Measurements from ENCODE around the gene TAL2.

TAL2 gene

DNA sequence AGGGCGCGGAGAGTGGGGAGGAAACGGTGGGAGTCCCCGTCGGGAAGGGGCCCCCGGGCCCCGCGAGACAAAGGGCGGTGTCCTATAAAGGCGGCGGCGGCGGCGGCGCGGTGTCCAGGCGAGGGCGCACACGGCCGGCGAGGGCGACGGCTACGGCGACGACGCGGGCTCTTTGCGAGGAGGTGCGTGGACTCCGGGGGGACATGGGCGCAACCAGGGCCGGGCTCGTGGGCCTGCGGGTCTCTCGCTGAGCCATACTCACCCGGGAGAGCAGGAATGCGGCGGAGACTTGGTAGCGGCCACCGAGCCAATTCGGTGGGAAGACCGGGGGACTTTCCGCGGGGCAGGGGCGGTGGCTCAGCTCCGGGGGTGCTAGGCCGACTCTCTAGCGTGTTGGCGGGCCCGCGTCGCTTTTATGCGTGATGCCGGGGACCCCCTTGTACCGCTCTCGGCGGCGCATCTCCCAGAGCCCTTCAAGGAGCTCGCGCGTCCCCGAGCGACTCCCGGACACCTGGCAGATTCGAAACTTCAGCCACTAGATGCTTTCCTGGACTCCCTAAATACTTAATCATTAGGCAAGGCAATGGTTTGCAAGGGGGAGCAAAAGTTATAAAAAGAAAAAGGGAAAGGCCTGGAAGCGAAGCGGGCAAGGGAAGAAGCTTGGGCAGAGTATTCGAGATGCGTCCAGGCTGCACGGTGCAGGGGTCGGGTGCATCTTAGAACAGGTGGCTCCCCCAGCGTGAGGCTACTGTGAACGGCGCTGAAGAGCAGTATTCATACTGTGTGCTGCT lies 5.9 kb upstream of the TAL2 start:
- TF ChIP-seq, protein P1, sequence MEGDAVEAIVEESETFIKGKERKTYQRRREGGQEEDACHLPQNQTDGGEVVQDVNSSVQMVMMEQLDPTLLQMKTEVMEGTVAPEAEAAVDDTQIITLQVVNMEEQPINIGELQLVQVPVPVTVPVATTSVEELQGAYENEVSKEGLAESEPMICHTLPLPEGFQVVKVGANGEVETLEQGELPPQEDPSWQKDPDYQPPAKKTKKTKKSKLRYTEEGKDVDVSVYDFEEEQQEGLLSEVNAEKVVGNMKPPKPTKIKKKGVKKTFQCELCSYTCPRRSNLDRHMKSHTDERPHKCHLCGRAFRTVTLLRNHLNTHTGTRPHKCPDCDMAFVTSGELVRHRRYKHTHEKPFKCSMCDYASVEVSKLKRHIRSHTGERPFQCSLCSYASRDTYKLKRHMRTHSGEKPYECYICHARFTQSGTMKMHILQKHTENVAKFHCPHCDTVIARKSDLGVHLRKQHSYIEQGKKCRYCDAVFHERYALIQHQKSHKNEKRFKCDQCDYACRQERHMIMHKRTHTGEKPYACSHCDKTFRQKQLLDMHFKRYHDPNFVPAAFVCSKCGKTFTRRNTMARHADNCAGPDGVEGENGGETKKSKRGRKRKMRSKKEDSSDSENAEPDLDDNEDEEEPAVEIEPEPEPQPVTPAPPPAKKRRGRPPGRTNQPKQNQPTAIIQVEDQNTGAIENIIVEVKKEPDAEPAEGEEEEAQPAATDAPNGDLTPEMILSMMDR (IDR thresholded peaks at IDR 0.05; ENCODE audit: control insufficient read depth, extremely low read depth, insufficient read depth): peak; percentile 74
- DNase-seq (ENCODE audit: low read depth): no peak
- peak overlapping the region; percentile 39 for H3K4me3 ChIP-seq (ENCODE audit: low read depth, low read length)

DNA sequence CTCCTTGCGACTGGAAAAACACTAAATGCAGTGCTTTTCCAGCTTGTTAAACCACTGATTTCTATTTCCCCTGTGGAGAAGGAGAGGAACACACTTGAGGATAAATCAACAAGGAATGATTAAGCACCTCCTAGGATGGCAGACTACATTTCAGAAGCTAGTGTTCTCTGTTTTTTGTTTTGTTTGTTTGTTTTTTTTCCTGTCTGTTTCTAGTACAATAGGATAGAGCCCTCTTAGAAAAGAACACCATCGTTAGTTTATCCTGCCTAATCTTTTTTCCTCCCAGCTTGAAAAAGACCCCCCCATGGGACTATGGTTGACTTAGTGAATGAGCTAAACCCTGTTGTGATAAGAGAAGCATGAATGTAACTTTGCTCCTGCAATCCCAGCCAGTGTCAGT lies 3.9 kb upstream of the TAL2 start:
- no peak overlapping the region for H3K4me3 ChIP-seq (ENCODE audit: low read depth, low read length)
- DNase-seq (ENCODE audit: low read depth): no peak
- TF ChIP-seq, protein P1 (IDR thresholded peaks at IDR 0.05; ENCODE audit: control insufficient read depth, extremely low read depth, insufficient read depth): no peak

DNA sequence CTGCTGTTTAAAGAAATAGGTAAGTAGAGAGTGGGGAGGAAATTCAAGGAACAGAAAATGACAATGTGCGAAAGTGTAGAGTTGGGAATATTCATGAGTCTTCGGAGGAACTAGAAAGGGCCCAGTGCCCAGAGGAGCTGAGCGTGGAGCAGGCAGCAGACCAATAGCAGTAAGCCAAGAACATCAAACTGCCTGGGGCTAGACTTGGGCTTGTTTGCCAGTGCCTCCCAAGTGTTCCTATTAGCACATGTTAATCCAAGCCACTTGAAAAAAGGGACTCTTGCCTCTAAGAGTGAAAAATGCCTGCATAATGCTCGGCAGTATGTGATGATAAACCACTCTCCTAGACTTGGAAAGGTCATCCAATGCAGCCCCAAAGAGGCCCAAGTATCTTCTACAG lies 1.2 kb upstream of the TAL2 start:
- TF ChIP-seq, protein P1 (IDR thresholded peaks at IDR 0.05; ENCODE audit: control insufficient read depth, extremely low read depth, insufficient read depth): no peak
- DNase-seq (ENCODE audit: low read depth): no peak
- H3K4me3 ChIP-seq (ENCODE audit: low read depth, low read length): no peak overlapping the region

DNA sequence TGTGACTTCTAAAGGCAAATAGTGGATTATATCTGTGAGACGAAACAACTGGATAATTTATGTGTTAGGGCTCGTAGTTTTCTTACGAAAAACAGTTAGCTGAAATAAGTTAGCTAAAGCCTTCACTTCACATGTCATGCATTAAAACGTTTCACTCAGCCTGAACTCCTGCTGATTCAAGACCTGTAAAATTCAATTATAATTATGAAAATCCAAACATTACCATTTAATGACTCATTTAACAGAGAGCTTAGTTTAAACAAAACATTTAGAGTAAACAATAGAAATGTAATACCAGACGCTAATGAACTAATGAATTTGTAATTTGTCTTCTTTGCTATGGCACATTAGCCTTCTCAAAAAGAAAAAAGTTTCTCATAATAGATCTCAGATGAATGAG lies 1.7 kb downstream of the TAL2 start:
- no peak for DNase-seq (ENCODE audit: low read depth)
- H3K4me3 ChIP-seq (ENCODE audit: low read depth, low read length): no peak overlapping the region
- TF ChIP-seq, protein P1 (IDR thresholded peaks at IDR 0.05; ENCODE audit: control insufficient read depth, extremely low read depth, insufficient read depth): no peak

DNA sequence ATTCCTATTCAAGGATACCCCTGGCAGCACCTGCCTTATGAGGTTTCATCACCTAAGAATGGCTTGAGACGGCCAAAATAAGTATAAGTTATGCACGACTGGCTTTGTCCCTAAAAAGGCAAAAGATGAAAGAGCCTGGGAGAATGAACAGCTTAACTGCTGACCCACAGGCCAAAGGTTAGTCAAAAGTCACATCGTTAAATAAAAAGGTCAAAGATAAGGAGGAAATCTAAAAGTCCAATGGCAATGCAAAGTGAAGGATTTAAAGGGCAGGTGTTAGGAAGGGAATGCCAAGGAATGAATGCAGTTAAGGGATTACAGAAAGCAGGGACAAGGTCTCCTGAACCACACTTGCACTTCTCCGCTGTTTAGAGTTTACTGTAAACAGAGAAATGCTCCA lies 5.6 kb downstream of the TAL2 start:
- TF ChIP-seq, protein P1 (IDR thresholded peaks at IDR 0.05; ENCODE audit: control insufficient read depth, extremely low read depth, insufficient read depth): no peak
- H3K4me3 ChIP-seq (ENCODE audit: low read depth, low read length): no peak overlapping the region

DNA sequence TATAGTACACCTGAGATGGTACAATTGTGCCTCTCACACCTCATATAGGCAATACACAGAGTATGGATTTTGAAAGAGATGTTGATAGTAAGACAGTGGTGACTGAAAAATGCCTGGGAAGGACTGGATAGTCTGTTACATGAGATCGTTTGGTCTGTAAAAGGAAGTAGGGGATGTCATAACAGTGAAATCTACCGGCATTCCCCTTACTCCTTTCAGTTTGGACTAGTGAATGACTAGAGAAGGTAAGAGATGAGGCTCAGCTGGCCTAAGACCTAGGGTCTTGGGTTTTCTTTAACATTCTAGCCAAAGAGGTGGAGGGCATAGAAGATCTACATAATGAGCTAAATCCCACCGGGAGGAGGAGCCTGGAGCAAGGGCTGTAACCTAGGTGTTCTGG lies 8.1 kb downstream of the TAL2 start:
- DNase-seq (ENCODE audit: low read depth): no peak
- no peak overlapping the region for H3K4me3 ChIP-seq (ENCODE audit: low read depth, low read length)
- TF ChIP-seq, protein P1 (IDR thresholded peaks at IDR 0.05; ENCODE audit: control insufficient read depth, extremely low read depth, insufficient read depth): no peak

More for the DNA sequence above, 5.6 kb downstream of the TAL2 start:
- no peak for DNase-seq (ENCODE audit: low read depth)

DNA sequence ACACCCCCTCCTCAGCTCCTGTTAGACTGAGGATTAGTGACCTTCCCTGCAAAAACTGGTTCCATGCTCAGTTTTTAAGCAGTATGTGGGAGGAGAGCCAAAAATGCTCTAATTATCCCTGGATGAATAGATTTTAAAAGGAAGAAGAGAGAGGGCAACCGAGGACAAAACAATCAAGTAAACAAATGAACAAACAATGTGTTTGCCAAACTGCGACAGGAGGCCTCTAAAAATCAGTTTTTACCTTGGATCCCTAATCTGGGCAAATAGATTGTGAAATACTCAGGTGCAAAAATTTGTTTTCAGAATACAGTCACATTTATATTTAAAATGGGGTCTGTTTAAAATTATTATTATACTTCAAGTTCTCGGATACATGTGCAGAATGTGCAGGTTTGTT lies 8.5 kb downstream of the TAL2 start:
- no peak overlapping the region for H3K4me3 ChIP-seq (ENCODE audit: low read depth, low read length)
- no peak for DNase-seq (ENCODE audit: low read depth)
- TF ChIP-seq, protein P1 (IDR thresholded peaks at IDR 0.05; ENCODE audit: control insufficient read depth, extremely low read depth, insufficient read depth): no peak
